ENCODE measurements around the gene CACNB3. TPM values are rescaled to one million over a fixed set of nuclear protein-coding genes. Genes with fewer than 3 reads are reported as not detected.
"Not testable (repeated sequence)": the region's sequence is repeated elsewhere in the genome, so short reads cannot be mapped to it uniquely, and the experiment has no call there.

CACNB3 gene
- total and polyA plus RNA-seq, 2 donors, result 8.3 to 10.4 TPM

DNA sequence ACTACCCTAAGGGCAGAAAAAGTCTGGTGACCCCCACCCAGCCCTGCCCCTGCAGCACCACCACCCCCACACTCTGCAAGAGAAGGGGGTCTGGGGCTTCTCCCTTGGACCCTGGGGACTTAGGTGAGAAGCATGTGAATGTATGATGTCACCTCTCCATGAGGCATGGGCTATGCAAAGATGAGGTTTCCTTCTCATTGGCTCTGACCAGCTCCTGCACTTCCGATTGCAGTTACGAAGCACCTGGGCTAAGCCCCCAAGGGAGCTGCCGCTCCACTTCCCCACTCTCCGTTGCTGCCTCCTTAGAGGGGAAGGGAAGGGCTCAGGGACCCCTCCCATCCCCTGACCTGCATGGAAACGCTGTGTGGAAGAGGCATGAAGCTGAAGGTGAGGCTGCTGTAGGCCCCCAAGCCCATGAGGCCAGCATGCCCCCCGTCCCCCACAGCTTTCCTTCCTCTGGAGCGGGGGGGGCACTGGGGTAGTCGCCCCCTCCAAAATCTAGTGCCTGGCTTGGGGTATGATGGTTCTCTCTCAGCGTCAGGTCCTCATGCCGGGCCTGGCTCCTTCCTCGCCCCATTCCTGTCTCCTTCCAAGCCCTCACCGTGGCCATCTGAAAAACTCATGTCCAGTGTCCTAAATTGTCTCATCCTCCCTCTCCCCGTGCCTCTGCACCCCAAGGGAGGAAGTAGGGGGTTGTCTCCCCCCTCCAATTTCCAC, 39.1 kb downstream of the CACNB3 start:
- WGBS, result 95% methylated on average over 13 of the region's 13 CpGs
- Histone ChIP-seq H3K27me3 (ENCODE audit: control insufficient read depth in 2 of 2, insufficient read depth in 1 of 2, low read length in 1 of 2) (peaks cover 0 to 10% of the 10 kb centered on the region in 2 donors), H3K27ac (ENCODE audit: low read depth in 1 of 2, low read length in 1 of 2) (no peak overlapping the region), H3K9me3 (ENCODE audit: control insufficient read depth in 2 of 2, insufficient read depth in 1 of 2, low read length in 1 of 2) (peaks cover 0 to 2% of the 10 kb centered on the region in 2 donors), H3K4me3 (ENCODE audit: low read length in 2 of 2) (no peak overlapping the region), H3K36me3 (ENCODE audit: control insufficient read depth in 2 of 2, insufficient read depth in 2 of 2, low read length in 1 of 2) (no peaks in the 10 kb centered on the region), H3K4me1 (ENCODE audit: control insufficient read depth in 2 of 2, insufficient read depth in 2 of 2, low read length in 2 of 2) (peaks cover 5 to 8% of the 10 kb centered on the region in 2 donors)
- no peak for DNase-seq (ENCODE audit: low read depth in 6 of 9, low spot score in 9 of 9)

DNA sequence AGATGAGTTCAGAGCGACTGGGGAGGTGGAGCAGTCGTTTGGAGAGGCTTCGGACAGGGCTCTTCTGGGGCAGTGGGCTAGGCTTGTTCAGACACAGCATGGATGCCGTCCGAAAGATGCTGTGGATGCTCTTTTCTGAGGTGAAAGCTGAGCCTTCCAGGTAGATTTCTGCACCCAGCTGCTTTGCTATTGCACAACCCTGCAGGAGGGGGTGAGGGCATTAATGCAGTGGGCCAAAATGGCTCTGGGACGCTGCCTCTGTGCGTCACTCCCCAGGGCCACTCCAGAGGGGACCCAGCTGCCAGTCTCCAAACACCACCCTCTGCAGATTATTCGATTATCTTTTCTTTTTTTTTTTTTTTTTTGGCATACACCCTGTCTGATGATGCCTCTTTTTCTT, 39.7 kb downstream of the CACNB3 start:
- Histone ChIP-seq H3K9me3 (ENCODE audit: control insufficient read depth in 2 of 2, insufficient read depth in 1 of 2, low read length in 1 of 2) (peaks cover 0 to 2% of the 10 kb centered on the region in 2 donors), H3K4me1 (ENCODE audit: control insufficient read depth in 2 of 2, insufficient read depth in 2 of 2, low read length in 2 of 2) (peaks cover under 1 to 2% of the 10 kb centered on the region in 2 donors), H3K36me3 (ENCODE audit: control insufficient read depth in 2 of 2, insufficient read depth in 2 of 2, low read length in 1 of 2) (no peaks in the 10 kb centered on the region), H3K27me3 (ENCODE audit: control insufficient read depth in 2 of 2, insufficient read depth in 1 of 2, low read length in 1 of 2) (peaks cover 6 to 16% of the 10 kb centered on the region in 2 donors), H3K27ac (ENCODE audit: low read depth in 1 of 2, low read length in 1 of 2) (no peak overlapping the region), H3K4me3 (ENCODE audit: low read length in 2 of 2) (no peak overlapping the region)
- DNase-seq (ENCODE audit: low read depth in 6 of 9, low spot score in 9 of 9), result no peak
- WGBS, result 93% methylated on average over 8 of the region's 8 CpGs

DNA sequence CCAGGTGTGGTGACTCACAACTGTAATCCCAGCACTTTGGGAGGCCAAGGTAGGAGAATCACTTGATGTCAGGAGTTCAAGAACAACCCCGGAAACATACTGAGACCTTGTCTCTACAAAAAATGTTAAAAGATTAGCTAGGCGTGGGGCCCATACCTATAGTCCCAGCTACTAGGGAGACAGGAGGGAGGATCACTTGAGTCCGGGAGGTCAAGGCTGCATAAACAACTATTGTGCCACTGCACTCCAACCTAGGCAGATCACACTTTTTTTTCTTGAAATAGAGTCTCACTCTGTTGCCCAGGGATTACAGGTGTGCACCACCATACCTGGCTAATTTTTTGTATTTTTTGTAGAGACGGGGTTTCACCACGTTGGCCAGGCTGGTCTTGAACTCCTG, 41.3 kb downstream of the CACNB3 start:
- no peak for DNase-seq (ENCODE audit: low read depth in 6 of 9, low spot score in 9 of 9)
- H3K4me1 ChIP-seq (ENCODE audit: control insufficient read depth in 2 of 2, insufficient read depth in 2 of 2, low read length in 2 of 2), result no peaks in the 10 kb centered on the region
- 98% methylated on average over 5 of the region's 5 CpGs for WGBS
- no peak overlapping the region for H3K27ac ChIP-seq (ENCODE audit: low read depth in 1 of 2, low read length in 1 of 2)
- H3K27me3 ChIP-seq (ENCODE audit: control insufficient read depth in 2 of 2, insufficient read depth in 1 of 2, low read length in 1 of 2), result peaks cover 17 to 32% of the 10 kb centered on the region in 2 donors
- H3K9me3 ChIP-seq (ENCODE audit: control insufficient read depth in 2 of 2, insufficient read depth in 1 of 2, low read length in 1 of 2), result peaks cover 2 to 3% of the 10 kb centered on the region in 2 donors
- no peaks in the 10 kb centered on the region for H3K36me3 ChIP-seq (ENCODE audit: control insufficient read depth in 2 of 2, insufficient read depth in 2 of 2, low read length in 1 of 2)
- H3K4me3 ChIP-seq (ENCODE audit: low read length in 2 of 2), result no peak overlapping the region

DNA sequence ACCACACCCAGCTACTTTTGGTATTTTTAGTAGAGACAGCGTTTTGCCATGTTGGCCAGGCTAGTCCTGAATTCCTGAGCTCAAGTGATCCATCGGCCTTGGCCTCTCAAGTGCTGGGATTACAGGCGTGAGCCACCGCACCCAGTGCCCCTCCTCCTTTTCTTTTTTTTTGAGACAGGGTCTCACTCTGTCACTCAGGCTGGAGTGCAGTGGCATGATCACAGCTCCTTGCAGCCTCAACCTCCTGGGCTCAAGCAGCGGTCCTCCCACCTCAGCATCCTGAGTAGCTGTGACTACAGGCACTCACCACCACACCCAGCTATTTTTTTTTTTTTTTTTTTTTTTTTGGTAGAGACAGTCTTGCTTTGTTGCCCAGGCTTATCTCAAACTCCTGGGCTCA, 41.9 kb downstream of the CACNB3 start:
- not testable (repeated sequence) for H3K9me3 ChIP-seq (ENCODE audit: control insufficient read depth in 2 of 2, insufficient read depth in 1 of 2, low read length in 1 of 2); H3K4me1 ChIP-seq (ENCODE audit: control insufficient read depth in 2 of 2, insufficient read depth in 2 of 2, low read length in 2 of 2); H3K4me3 ChIP-seq (ENCODE audit: low read length in 2 of 2); H3K36me3 ChIP-seq (ENCODE audit: control insufficient read depth in 2 of 2, insufficient read depth in 2 of 2, low read length in 1 of 2); H3K27ac ChIP-seq (ENCODE audit: low read depth in 1 of 2, low read length in 1 of 2); DNase-seq (ENCODE audit: low read depth in 6 of 9, low spot score in 9 of 9)
- 97% methylated on average over 5 of the region's 5 CpGs for WGBS
- H3K27me3 ChIP-seq (ENCODE audit: control insufficient read depth in 2 of 2, insufficient read depth in 1 of 2, low read length in 1 of 2), result peaks cover 20 to 38% of the 10 kb centered on the region in 2 donors

DNA sequence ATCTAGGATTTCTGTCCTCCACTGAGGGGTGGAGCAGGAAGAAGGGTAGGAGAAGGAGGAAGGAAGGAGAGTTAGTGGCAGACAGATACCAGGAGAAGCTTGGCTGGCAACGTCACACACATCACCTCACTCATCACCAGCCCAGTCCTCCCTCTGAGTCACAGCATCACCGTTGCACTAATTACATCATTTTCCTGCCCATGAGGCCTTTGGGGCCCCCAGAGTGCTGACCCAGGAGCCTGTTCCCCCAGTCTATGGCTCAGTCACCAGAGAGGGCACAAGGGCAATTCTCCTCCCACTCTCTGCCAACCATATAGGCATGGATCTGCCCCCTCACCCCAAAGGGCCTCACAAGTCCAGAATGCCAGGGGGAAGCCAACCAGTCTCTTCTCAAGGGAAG, 42.8 kb downstream of the CACNB3 start:
- H3K9me3 ChIP-seq (ENCODE audit: control insufficient read depth in 2 of 2, insufficient read depth in 1 of 2, low read length in 1 of 2), result peaks cover 4 to 10% of the 10 kb centered on the region in 2 donors
- H3K4me3 ChIP-seq (ENCODE audit: low read length in 2 of 2), result no peak overlapping the region
- H3K36me3 ChIP-seq (ENCODE audit: control insufficient read depth in 2 of 2, insufficient read depth in 2 of 2, low read length in 1 of 2), result no peaks in the 10 kb centered on the region
- no peak overlapping the region for H3K27ac ChIP-seq (ENCODE audit: low read depth in 1 of 2, low read length in 1 of 2)
- WGBS, result 84% methylated on average over 2 of the region's 2 CpGs
- peaks cover 13 to 15% of the 10 kb centered on the region in 2 donors for H3K4me1 ChIP-seq (ENCODE audit: control insufficient read depth in 2 of 2, insufficient read depth in 2 of 2, low read length in 2 of 2)
- peaks cover 20 to 47% of the 10 kb centered on the region in 2 donors for H3K27me3 ChIP-seq (ENCODE audit: control insufficient read depth in 2 of 2, insufficient read depth in 1 of 2, low read length in 1 of 2)
- DNase-seq (ENCODE audit: low read depth in 6 of 9, low spot score in 9 of 9), result no peak

DNA sequence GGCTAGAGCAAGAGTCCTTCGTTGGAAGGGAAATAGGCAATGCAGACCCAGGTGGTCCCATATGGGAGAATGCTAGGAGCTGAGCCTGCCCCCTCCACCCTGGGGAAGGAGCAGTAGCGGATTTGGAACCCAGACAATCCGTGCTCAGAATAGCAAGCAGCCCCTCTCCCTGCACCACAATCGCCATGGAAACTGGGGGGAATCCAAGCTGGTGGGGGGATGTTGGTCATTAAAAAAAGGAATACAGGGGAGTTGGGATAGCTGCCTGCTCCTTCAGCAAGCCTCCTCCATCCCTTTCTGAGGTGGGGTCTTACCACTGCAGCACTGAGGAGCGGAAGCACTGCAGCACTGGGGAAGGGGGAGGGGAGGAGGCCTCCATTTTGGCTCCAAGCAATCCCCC, 44.5 kb downstream of the CACNB3 start:
- no peak for DNase-seq (ENCODE audit: low read depth in 6 of 9, low spot score in 9 of 9)
- Histone ChIP-seq H3K4me3 (ENCODE audit: low read length in 2 of 2) (no peak overlapping the region), H3K4me1 (ENCODE audit: control insufficient read depth in 2 of 2, insufficient read depth in 2 of 2, low read length in 2 of 2) (peaks cover 14 to 16% of the 10 kb centered on the region in 2 donors), H3K9me3 (ENCODE audit: control insufficient read depth in 2 of 2, insufficient read depth in 1 of 2, low read length in 1 of 2) (peaks cover 4 to 10% of the 10 kb centered on the region in 2 donors), H3K36me3 (ENCODE audit: control insufficient read depth in 2 of 2, insufficient read depth in 2 of 2, low read length in 1 of 2) (no peaks in the 10 kb centered on the region), H3K27me3 (ENCODE audit: control insufficient read depth in 2 of 2, insufficient read depth in 1 of 2, low read length in 1 of 2) (peaks cover 20 to 44% of the 10 kb centered on the region in 2 donors), H3K27ac (ENCODE audit: low read depth in 1 of 2, low read length in 1 of 2) (no peak overlapping the region)
- WGBS, result 96% methylated on average over 5 of the region's 5 CpGs

DNA sequence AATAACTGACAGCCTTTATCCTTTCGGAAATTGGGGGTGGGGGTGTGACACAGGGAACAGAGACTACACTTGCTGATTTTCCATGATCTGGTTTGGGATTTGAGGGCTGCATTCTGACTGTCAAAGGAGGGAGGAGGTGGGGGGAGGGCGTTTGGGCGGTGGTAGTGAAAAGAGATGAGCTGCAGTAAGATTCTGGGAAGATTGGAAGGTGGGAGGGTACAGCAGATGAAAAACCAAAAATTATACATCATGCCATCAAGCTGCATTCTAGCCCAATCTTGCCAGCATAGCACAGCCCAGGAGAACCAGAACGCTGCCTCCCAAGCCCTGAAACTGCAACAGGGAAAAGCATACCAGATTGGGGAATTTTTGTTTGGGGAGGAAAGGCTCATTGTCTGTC, 45.0 kb downstream of the CACNB3 start:
- DNase-seq (ENCODE audit: low read depth in 6 of 9, low spot score in 9 of 9), result no peak
- H3K4me3 ChIP-seq (ENCODE audit: low read length in 2 of 2), result no peak overlapping the region
- WGBS, result over 99% methylated on average over 4 of the region's 4 CpGs
- H3K9me3 ChIP-seq (ENCODE audit: control insufficient read depth in 2 of 2, insufficient read depth in 1 of 2, low read length in 1 of 2), result peaks cover 4 to 10% of the 10 kb centered on the region in 2 donors
- no peaks in the 10 kb centered on the region for H3K36me3 ChIP-seq (ENCODE audit: control insufficient read depth in 2 of 2, insufficient read depth in 2 of 2, low read length in 1 of 2)
- H3K27ac ChIP-seq (ENCODE audit: low read depth in 1 of 2, low read length in 1 of 2), result no peak overlapping the region
- H3K27me3 ChIP-seq (ENCODE audit: control insufficient read depth in 2 of 2, insufficient read depth in 1 of 2, low read length in 1 of 2), result peaks cover 20 to 44% of the 10 kb centered on the region in 2 donors
- peaks cover 14 to 16% of the 10 kb centered on the region in 2 donors for H3K4me1 ChIP-seq (ENCODE audit: control insufficient read depth in 2 of 2, insufficient read depth in 2 of 2, low read length in 2 of 2)

DNA sequence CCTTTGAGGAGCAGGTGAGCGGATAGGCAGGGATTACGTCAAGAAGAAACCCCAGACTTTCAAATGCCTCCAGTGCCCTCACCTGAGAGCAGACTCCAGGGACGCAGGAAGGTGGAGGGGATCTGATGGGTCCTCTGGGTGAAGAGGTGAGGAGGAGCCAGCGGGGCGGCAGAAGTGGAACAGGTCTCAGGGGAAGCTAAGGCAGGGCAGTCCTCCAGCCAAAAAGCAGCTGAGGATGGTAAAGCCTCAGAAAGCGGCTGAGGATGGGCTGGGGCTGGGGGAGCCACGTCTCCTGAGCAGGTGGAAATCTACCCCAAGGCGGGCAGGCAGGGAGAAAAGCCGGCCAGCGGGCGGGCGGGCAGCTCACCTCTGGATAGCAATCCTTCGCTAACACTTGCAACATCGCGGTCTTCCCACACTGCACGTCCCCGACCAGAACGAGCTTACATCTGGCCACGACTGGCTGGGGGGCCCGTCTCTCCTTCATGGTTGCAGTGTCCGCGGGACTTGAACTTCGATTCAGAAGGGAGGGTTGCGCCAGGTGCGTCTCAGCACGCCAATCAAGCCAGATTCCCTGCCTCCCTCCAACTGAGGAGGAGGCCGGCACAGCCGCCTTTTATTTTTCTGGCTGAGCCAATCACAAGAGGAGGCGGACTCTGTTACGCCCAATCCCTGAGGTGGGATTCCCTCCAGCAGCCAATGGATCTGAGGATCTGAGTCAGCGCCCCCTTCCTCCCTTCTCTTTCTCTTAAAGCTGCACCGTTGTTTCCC, 47.2 kb downstream of the CACNB3 start, which contains the start of gene RND1:
TSS of gene RND1 (minus strand) at position 590 of the 771 bp plus-strand sequence. CDS start at position 487, 103 bp downstream.
- H3K4me3 ChIP-seq (ENCODE audit: low read length in 2 of 2), result peak within 1 kb of the TSS; percentile 52 to 54
- 3% methylated on average over 32 of the region's 32 CpGs for WGBS
- peaks cover 4 to 10% of the 10 kb centered on the region in 2 donors for H3K9me3 ChIP-seq (ENCODE audit: control insufficient read depth in 2 of 2, insufficient read depth in 1 of 2, low read length in 1 of 2)

More for the DNA sequence above, 47.2 kb downstream of the CACNB3 start, which contains the start of gene RND1:
- Histone ChIP-seq H3K27ac (ENCODE audit: low read depth in 1 of 2, low read length in 1 of 2) (no peak within 1 kb of the TSS), H3K27me3 (ENCODE audit: control insufficient read depth in 2 of 2, insufficient read depth in 1 of 2, low read length in 1 of 2) (peaks cover 20 to 44% of the 10 kb centered on the region in 2 donors), H3K36me3 (ENCODE audit: control insufficient read depth in 2 of 2, insufficient read depth in 2 of 2, low read length in 1 of 2) (no peaks in the 10 kb centered on the region), H3K4me1 (ENCODE audit: control insufficient read depth in 2 of 2, insufficient read depth in 2 of 2, low read length in 2 of 2) (peaks cover 14 to 16% of the 10 kb centered on the region in 2 donors)
- peak; percentile 67 to 93 (median 81) for DNase-seq (ENCODE audit: low read depth in 6 of 9, low spot score in 9 of 9)

Data from thymus (tissue), 11 donors.